BLaER1 treated with 17β-estradiol and CSF1 and Interleukin-3, amounts not matched to agents 10 nM and 100 nM (cell line): ENCODE results near the gene SH3TC1.

Experiments used
- H3K27ac ChIP-seq, 11 experiments: shearing (Covaris generic); formaldehyde crosslinking; 2 replicates each; pipeline ENCODE4 v1.8.1; 2022
- H3K27me3 ChIP-seq, 11 experiments: shearing (Covaris generic); formaldehyde crosslinking; 2 replicates each; pipeline ENCODE4 v1.8.1; 2022
- H3K36me3 ChIP-seq, 11 experiments: shearing (Covaris generic); formaldehyde crosslinking; 2 replicates each; pipeline ENCODE4 v1.8.1; 2022
- H3K4me1 ChIP-seq, 10 experiments: shearing (Covaris generic); formaldehyde crosslinking; 2 replicates each; pipeline ENCODE4 v1.8.1; 2022
- H3K4me2 ChIP-seq, 11 experiments: shearing (Covaris generic); formaldehyde crosslinking; 2 replicates each; pipeline ENCODE4 v1.8.1; 2022
- H3K4me3 ChIP-seq, 10 experiments: shearing (Covaris generic); formaldehyde crosslinking; 2 replicates each; pipeline ENCODE4 v1.8.1; 2022
- H3K9ac ChIP-seq, 11 experiments: shearing (Covaris generic); formaldehyde crosslinking; 2 replicates each; pipeline ENCODE4 v1.8.1; 2022
- H3K9me3 ChIP-seq, 11 experiments: shearing (Covaris generic); formaldehyde crosslinking; replicated peaks in 1 of 11; 2 replicates each; pipeline ENCODE4 v1.8.1; 2022
- H4K20me1 ChIP-seq, 11 experiments: shearing (Covaris generic); formaldehyde crosslinking; 2 replicates each; pipeline ENCODE4 v1.8.1; 2022
- Cebpa-rat ChIP-seq, 11 experiments: shearing (Covaris generic); IDR thresholded peaks; 2 replicates each; pipeline ENCODE4 v1.8.1; 2022

SH3TC1 gene

DNA sequence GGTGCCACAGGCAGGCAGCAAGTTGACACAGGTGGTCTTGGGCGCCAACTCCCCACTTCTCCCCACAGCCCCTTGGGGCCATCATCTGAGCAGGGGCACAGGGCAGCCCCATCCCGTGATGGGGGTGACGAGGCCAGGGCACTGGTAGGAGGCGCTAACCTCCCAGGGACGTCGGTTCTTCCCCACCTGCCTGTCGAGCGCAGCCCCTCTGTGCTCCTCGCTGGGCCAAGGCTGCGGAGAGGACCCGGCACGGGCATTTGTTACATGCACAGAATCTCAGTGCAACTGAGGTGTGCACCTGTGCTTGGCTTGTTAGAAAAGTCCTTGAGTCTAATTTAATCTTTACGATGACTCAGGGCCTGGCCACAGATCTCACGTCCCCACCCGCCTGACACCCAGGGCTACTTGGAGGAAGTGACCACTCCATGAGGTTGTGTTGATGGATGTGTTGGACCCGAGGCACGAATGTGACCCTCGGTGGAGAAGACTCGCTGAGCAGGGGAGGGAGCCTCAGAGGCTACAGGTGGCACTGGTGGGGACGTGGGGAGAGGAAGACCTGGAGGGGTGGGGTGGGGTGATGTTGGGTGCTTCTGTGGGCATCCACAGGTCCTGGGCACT, 3.1 kb upstream of the SH3TC1 start:
- Histone ChIP-seq H3K36me3 (peaks cover 0 to 6% (median 0%) of the 10 kb centered on the region in 11 experiments; a peak in 1 of 22 replicates), H4K20me1 (peaks cover 0 to 4% (median 0%) of the 10 kb centered on the region in 11 experiments; a peak in 4 of 22 replicates), H3K27me3 (peaks cover 8 to 26% (median 21%) of the 10 kb centered on the region in 11 experiments; a peak in 20 of 22 replicates), H3K9ac (no peak overlapping the region), H3K27ac (no peak overlapping the region), H3K4me3 (no peak overlapping the region), H3K4me2 (peak overlapping the region; percentile 86 to 100 (median 99)), H3K4me1 (peaks cover 76 to 100% (median 99%) of the 10 kb centered on the region in 10 experiments), H3K9me3 (no peaks in the 10 kb centered on the region)
- no peak for TF ChIP-seq Cebpa-rat (IDR thresholded peaks at IDR 0.05)

DNA sequence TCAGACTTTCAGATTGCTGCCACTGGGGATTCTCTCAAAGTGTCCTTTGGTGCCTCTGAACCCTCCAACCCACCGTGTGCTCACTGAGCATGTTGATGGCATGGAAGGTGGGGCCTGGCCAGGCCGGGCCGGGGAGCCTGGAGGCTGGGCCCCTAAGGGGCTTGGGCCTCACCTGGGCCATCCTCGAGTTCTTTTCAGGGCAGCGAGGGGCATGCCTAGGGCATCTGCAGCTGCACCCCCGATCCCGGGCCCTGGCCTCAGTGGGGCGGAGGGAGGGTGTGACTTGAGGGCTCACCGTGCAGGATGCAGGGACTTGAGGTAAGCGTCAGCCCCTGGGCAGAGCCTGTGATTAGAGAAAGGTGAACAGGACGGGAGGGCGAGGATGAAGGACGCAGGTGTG, 1.6 kb upstream of the SH3TC1 start:
- Histone ChIP-seq H3K36me3 (peaks cover 0 to 14% (median 0%) of the 10 kb centered on the region in 11 experiments; a peak in 3 of 22 replicates), H3K27me3 (peaks cover 8 to 26% (median 21%) of the 10 kb centered on the region in 11 experiments; a peak in 20 of 22 replicates), H3K9ac (peak overlapping the region in 2 of 11 experiments; percentile 81 to 84; a peak in 4 of 22 replicates), H3K4me1 (peaks cover 70 to 100% (median 99%) of the 10 kb centered on the region in 10 experiments), H3K9me3 (no peaks in the 10 kb centered on the region), H3K4me3 (peak overlapping the region in 1 of 10 experiments; percentile 93; a peak in 1 of 20 replicates), H3K27ac (peak overlapping the region in 4 of 11 experiments; percentile 33 to 88 (median 69); a peak in 3 of 22 replicates), H3K4me2 (peak overlapping the region; percentile 86 to 100 (median 99)), H4K20me1 (peaks cover 5 to 20% (median 12%) of the 10 kb centered on the region in 11 experiments; a peak in 20 of 22 replicates)
- no peak for TF ChIP-seq Cebpa-rat (IDR thresholded peaks at IDR 0.05)

DNA sequence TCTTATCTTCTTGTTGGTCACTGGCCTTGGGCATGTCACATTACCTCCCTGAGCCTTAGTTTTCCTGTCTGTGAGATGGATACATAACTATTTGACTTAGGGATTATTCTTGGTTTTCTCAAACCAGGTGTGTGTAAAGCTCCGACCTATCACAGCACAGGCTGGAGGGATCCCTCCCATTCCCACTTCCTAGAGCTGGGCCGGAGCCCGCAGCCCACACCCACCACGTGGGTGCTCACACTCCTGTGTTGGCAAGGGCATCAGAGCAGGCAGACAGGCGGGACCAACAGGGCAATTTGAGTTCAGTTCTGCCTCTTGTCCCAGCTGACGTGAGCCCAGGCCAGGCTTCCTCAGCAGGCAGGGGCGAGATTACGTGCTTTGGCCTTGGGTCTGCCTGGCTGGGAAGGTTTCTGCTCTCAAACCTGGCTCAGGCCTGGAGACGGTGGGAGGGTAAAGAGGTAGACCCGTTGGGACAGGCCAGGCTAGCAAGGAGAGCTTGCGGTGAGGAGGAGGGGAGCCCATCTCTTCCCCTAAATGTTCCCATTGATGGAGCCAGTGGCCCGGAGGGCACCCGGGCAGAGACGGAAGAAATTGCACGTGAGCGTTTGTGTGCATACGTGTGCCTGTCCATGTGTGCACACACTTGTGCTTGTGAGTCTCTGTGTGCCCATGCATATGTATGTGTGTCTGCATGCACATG, 734 bp upstream of the SH3TC1 start:
- Histone ChIP-seq H3K4me1 (peaks cover 70 to 100% (median 99%) of the 10 kb centered on the region in 10 experiments), H3K4me3 (peak overlapping the region in 9 of 10 experiments; percentile 10 to 93 (median 68); a peak in 17 of 20 replicates), H3K4me2 (peak overlapping the region; percentile 86 to 100 (median 99)), H3K9me3 (no peaks in the 10 kb centered on the region), H3K27ac (peak overlapping the region; percentile 33 to 88 (median 81); a peak in 21 of 22 replicates), H3K9ac (peak overlapping the region in 10 of 11 experiments; percentile 11 to 93 (median 81); a peak in 19 of 22 replicates), H3K27me3 (peaks cover 8 to 26% (median 21%) of the 10 kb centered on the region in 11 experiments; a peak in 20 of 22 replicates), H4K20me1 (peaks cover 12 to 28% (median 20%) of the 10 kb centered on the region in 11 experiments; a peak in 20 of 22 replicates), H3K36me3 (peaks cover 0 to 19% (median 0%) of the 10 kb centered on the region in 11 experiments; a peak in 4 of 22 replicates)
- no peak for TF ChIP-seq Cebpa-rat (IDR thresholded peaks at IDR 0.05)

DNA sequence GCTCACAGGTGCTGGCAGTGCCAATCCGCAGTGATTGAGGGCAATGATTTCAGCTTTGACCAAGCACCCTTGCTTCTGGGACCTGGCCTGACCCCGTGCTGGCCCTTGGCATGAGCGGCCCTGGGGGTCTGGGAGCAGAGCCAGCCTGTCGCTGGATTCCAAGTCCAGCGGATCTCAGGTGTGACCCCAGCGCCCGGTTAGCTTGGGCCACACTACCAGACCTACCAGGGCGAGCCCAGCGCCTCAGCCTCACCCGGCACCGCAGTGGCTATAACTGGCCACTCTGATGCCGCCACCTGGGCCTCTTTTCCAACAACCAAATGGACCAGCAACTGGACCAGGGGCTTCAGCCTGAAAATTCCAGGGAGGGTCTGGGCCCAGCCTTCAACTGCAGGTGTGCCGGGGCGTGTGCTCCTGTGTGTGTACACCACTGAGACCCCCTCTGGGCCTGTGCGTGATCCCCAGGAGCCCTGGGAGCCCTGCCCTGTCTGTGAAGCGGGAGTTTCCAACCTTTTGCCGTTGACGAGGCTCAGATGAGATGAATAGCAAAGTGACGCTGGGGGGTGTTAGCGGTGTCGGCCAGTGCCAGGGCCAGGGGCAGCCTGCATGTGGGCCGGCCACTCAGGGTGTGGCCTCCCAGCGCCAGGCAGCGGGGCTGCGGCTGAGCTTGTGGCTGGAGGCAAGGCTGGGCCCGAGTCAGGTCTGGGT, 658 bp downstream of the SH3TC1 start:
- no peaks in the 10 kb centered on the region for H3K9me3 ChIP-seq
- H3K27ac ChIP-seq = peak overlapping the region; percentile 77 to 92 (median 86)
- H4K20me1 ChIP-seq = peaks cover 16 to 42% (median 32%) of the 10 kb centered on the region in 11 experiments; a peak in 20 of 22 replicates
- H3K4me1 ChIP-seq = peaks cover 70 to 100% (median 99%) of the 10 kb centered on the region in 10 experiments
- H3K4me2 ChIP-seq = peak overlapping the region; percentile 92 to 100 (median 99)
- TF ChIP-seq Cebpa-rat (IDR thresholded peaks at IDR 0.05) = no peak
- peaks cover 0 to 33% (median 0%) of the 10 kb centered on the region in 11 experiments; a peak in 7 of 22 replicates for H3K36me3 ChIP-seq
- peak overlapping the region; percentile 71 to 97 (median 84) for H3K9ac ChIP-seq
- peak overlapping the region; percentile 62 to 94 (median 77) for H3K4me3 ChIP-seq
- H3K27me3 ChIP-seq = peaks cover 2 to 13% (median 11%) of the 10 kb centered on the region in 11 experiments; a peak in 18 of 22 replicates

DNA sequence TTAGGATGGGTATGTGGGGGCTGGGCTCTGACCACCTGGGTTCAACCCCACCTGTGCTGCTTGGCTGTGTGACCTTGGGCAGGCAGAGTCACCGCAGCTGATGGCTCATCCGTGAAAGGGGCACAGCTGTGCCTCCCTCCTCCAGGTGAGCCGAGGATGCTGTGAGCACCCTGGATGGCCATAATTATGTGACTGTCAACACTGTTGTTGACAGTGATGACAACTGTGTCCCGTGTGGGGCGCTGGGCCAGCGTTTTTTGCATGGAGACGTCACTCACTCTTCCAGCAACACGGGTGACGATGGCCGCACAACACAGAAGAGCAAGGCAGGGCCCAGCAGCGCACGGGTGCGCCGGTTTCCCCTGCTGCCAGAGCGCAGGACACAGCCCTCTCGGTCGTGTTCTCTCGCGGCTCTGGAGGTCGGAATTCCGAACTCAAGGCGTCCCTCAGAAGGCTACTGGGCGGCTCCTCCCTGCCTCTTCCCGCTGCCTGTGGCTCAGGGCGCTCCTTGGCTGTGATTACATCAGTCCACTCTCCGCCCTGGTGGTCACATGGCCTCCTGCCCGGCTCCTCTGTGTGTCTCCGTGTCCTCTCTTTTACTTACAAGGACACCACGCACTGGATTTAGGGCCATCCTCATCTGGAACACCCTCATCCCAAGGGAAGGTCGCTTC, 1.3 kb downstream of the SH3TC1 start:
- Histone ChIP-seq H3K4me1 (peaks cover 70 to 100% (median 99%) of the 10 kb centered on the region in 10 experiments), H3K4me3 (peak overlapping the region; percentile 62 to 94 (median 77)), H3K4me2 (peak overlapping the region; percentile 92 to 100 (median 99)), H3K27ac (peak overlapping the region; percentile 77 to 92 (median 86)), H3K27me3 (peaks cover 0 to 7% (median 5%) of the 10 kb centered on the region in 11 experiments; a peak in 13 of 22 replicates), H3K36me3 (peaks cover 0 to 39% (median 0%) of the 10 kb centered on the region in 11 experiments; a peak in 8 of 22 replicates), H3K9ac (peak overlapping the region; percentile 71 to 97 (median 84)), H3K9me3 (no peaks in the 10 kb centered on the region), H4K20me1 (peaks cover 16 to 48% (median 37%) of the 10 kb centered on the region in 11 experiments; a peak in 20 of 22 replicates)
- TF ChIP-seq Cebpa-rat (IDR thresholded peaks at IDR 0.05) = no peak

DNA sequence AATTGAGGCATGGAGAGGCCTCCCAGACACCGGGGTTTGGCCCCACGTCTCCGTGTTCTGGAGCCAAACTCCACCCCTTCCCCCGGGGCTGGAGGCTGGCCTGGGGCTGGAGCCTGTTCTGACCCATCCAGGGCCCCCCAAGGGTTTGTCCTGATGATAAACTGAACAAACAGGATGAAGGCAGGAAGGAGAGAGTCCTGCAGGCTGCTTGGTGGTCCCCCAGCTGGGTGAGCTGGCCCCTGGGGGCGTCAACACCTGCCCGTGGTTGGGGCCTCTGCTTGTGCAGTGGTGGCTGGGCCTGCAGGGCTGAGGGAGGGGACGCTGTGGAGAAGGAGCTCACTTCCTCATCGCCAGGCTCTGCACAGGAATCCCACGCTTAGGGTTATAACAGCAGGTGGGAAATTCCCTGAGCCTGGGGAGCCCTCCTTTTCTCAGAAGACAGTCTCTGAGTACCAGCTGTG, 2.3 kb downstream of the SH3TC1 start:
- Histone ChIP-seq H3K9ac (peak overlapping the region; percentile 71 to 97 (median 84)), H3K9me3 (no peaks in the 10 kb centered on the region)

DNA sequence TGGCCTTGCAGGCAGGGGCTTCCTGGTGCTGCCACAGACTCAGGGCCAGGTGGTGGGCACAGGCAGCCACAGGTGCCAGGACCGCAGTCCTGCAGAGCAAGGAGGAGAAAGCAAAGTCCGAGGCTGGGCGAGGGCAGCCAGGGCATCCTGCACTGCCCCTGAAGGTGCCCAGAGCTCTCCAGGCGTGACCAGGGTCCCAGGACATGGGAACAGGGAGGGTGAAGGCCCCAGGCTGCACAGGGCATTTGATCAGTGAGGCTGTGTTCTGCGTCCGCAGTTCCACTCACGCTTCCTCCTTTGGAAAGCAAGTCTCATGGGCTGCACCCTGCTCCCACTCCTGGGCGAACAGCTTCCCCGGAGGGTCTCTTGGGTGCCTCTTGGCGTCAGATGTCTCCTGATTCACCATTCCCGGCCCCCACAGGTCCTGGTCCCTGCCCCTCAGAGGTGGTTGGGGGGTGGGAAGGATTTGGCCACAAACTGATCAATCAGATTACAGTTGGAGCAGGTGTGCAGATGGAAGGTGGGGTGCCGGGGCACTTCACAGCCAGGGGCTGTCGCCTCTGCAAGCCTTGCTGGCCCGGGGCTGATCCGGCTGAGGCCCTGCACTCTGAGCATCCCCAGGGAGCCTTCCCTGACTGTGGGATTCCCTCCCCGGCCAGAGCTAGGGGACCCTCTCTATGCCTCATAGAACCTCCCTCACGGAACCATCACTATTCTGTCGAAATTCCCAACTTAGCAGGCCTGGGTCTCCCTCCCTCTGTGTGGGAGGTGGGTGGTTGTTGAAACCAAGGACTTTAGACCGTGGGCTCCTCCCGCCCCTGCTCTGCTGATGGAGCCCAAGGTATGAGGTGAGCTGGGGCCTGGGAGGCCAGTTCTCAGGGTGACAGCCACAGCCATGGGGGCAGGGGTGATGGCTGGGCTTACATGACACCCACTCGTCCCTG, 3.3 kb downstream of the SH3TC1 start:
- peaks cover 16 to 67% (median 46%) of the 10 kb centered on the region in 11 experiments; a peak in 20 of 22 replicates for H4K20me1 ChIP-seq
- no peaks in the 10 kb centered on the region for H3K27me3 ChIP-seq
- H3K4me3 ChIP-seq = peak overlapping the region; percentile 62 to 94 (median 77)
- H3K27ac ChIP-seq = peak overlapping the region in 10 of 11 experiments; percentile 37 to 88 (median 82); a peak in 19 of 22 replicates
- peak overlapping the region; percentile 71 to 97 (median 84) for H3K9ac ChIP-seq
- no peaks in the 10 kb centered on the region for H3K9me3 ChIP-seq
- peak overlapping the region; percentile 92 to 100 (median 99) for H3K4me2 ChIP-seq
- no peak for TF ChIP-seq Cebpa-rat (IDR thresholded peaks at IDR 0.05)
- peaks cover 70 to 100% (median 99%) of the 10 kb centered on the region in 10 experiments for H3K4me1 ChIP-seq
- H3K36me3 ChIP-seq = peaks cover 0 to 59% (median 0%) of the 10 kb centered on the region in 11 experiments; a peak in 9 of 22 replicates

More for the DNA sequence above, 2.3 kb downstream of the SH3TC1 start:
- H3K27me3 ChIP-seq = no peaks in the 10 kb centered on the region
- peaks cover 70 to 100% (median 99%) of the 10 kb centered on the region in 10 experiments for H3K4me1 ChIP-seq
- peak overlapping the region; percentile 77 to 92 (median 86) for H3K27ac ChIP-seq
- H3K4me2 ChIP-seq = peak overlapping the region; percentile 92 to 100 (median 99)
- no peak for TF ChIP-seq Cebpa-rat (IDR thresholded peaks at IDR 0.05)
- H3K4me3 ChIP-seq = peak overlapping the region; percentile 62 to 94 (median 77)
- peaks cover 16 to 57% (median 46%) of the 10 kb centered on the region in 11 experiments; a peak in 20 of 22 replicates for H4K20me1 ChIP-seq
- peaks cover 0 to 48% (median 0%) of the 10 kb centered on the region in 11 experiments; a peak in 8 of 22 replicates for H3K36me3 ChIP-seq
